GM18519 (cell line): ENCODE data around the gene PPP1R1B.
"Not testable (repeated sequence)": the region's sequence is repeated elsewhere in the genome, so short reads cannot be mapped to it uniquely, and the experiment has no call there.

Experiments used
- ATAC-seq: cut with Tn5 transposase; IDR thresholded peaks from one replicate; pipeline ENCODE4 v1.9.1; 2021; ENCODE audit warnings: mild to moderate bottlenecking, moderate library complexity; ENCODE audit not compliant: unreplicated experiment, low FRiP score

PPP1R1B gene

DNA sequence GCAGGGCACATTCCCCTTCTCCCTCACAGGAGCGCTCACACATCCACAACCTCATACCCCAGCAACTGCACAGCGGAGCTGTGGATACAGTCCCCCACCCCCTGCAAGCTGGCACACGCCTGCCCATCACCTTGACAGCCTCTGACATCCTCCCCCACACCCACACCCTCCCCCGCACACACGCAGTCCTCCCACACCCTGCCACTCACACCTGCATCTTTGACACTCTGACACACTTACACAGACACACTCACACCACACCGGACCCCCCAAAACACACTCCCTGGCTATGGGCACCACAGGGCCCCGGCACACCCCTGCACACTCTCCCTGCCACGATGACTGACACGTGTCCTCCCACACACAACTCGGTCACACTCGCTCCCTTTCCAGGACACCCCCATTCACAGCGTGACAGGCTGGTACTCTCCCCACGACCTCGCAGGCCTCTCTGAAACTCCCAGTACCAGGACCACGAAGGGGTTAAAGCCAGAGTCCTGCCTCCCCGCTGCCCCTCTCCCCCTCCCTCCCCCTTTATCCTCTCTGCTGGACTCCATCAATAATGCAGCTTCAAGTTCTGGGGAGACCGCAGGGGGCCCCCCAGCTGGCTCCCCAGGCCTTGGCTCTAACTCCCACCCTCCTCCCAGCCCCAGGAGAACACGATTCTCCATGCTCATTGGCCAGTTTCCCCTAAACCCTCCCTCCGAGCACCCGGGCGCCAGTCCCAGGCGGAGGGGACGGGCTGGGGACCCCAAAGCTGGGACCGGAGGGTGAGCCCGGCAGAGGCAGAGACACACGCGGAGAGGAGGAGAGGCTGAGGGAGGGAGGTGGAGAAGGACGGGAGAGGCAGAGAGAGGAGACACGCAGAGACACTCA, at the start of gene PPP1R1B:
PPP1R1B (plus strand) TSS at position 782 of the 876 bp plus-strand sequence. CDS start 441 bp downstream, outside the sequence.
- ATAC-seq = no peak

DNA sequence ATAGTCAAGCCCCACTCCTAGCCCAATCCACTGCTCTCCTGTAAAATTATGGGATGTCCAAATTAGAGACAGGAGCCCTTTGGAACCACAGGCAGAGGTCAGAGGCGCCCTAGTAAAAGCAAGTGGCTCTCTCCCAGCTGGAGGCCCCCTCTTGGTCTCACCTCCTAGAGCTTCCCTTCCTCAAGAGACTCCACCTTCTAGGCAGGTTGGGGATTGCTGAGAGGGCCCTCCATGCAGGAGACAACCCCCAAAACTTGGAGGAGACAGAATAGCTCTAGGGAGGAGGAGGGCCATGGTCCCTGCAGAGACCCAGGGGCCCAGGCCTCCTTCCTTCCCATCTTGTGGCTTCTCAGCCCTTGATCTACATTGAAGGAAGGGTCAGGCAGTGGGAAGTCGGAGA, 48.5 kb upstream of the PPP1R1B start:
- no peak for ATAC-seq

DNA sequence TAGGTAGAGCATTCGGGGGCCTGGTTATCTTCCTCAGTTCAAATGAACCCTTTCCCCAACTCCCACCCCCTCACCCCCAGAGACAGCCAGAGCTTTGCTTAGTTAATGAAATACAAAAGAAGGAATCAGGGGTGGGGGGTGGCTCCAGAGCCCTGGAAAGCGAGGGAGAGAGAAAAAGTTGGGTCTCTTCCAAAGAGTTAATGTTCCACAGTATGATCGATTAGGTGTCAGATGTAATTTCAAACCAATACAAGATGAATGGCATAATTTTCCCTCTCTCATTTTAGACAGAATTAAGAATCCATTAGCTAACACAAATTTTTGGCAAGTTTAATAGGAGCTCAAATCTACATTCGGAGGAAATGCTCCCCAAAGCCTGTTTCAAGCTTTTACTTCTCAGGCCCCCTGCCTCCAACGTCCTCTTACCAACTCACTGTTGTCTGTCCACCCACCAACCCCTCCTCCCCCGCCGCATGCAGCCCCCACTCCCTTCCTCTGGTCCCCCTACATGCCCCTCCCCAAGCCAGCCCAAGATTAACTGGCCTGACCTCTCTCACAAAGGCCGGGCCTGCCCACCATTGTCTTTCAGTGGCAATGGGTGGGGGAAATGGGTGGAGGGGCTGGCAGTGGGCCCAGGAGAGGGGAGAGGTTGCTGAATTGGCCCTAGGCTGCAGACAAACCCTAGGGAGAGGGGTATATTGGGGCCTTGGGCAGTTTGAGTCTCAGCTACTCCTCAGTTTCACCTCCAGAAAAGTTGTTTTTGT, 47.3 kb upstream of the PPP1R1B start:
- no peak for ATAC-seq

DNA sequence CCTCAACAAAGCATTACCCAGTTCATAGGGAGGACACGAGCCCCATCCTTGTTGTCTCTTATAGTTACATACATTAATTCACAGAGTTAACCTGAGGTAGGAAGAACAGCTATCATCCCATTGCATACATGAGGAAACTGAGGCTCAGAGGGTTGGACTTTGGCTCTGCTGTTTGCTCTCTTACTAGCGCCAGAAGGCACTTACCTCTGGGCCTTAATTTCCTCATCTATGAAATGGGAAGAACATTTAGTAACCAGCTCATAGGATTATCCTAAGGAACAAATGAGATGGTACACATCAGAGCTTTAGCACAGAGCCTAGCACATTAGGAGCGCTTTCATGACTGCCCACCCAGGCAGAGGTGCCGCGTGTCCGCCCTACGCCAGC, 46.7 kb upstream of the PPP1R1B start:
- no peak for ATAC-seq

DNA sequence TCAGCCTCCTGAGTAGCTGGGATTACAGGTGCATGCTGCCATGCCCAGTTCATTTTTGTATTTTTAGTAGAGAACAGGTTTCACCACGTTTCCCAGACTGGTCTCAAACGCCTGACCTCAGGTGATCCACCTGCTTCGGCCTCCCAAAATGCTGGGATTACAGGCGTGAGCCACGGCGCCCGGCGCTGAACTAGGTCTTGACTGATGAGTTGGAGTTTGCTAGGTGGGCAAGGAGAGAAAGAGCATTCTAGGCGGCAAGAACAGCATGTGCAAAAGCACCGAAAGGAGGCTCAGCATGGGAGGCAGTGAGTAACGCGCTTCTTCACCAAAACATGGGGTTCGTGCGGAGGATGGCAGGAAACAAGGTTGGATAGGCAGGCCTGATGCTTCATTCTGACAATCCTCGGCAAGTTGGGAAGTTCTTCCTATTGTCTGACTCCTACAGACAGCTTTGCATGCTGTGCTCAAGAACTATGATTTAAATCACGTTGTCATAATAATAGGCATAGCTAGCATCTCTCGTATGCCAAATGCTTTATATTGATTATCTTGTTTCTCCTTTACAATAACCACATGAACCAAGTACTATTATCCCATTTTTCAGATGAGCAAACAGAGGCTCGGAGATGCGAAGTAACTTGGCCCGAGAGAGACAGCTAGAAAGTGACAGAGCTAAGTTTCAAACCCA, 45.5 kb upstream of the PPP1R1B start:
- ATAC-seq = no peak

DNA sequence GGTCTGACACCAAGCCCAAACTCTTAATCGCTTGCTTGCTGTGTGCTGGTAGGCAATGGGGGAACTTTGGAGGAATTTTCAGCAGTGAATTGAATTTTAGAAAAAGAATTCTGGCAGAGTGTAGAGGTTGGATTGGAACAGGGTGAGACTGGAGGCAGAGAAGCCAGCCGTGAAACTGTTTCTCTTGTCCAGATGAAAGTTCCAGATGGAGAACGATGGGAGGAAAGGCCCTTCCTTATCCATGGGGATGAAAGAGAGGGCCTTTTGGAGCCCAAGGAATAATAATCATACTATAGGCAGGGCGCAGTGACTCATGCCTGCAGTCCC, 45.0 kb upstream of the PPP1R1B start:
- ATAC-seq = no peak

DNA sequence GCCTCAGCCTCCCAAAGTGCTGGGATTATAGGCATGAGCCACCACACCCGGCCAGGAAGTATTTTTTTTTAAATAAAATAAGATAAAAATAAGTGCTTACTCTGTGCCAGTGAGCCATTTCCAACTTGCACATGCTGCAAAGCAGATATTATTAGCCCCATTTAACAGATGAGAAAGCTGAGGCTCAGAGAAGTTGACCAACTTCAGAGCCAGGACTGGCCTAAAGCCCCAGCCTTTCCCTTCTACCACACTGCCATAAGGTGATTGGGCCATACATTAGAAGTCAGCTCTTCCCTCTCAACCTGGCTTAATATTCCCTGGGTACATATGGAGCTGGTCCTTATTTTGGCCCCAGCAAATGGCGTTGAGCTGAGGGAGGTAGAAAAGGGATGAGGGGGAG, 44.1 kb upstream of the PPP1R1B start:
- no peak for ATAC-seq

DNA sequence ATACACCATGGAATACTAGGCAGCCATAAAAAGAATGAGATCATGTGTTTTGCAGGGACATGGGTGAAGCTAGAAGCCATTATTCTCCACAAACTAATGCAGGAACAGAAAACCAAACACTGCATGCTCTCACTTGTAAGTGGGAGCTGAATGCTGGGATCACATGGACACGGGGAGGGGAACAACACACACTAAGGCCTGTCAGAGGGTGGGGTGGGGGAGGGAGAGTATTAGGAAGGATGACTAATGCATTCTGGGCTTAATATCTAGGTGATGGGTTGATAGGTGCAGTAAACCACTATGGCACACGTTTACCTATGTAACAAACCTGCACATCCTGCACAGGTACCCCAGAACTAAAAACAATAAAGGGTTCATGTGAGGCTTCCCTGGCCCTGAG, 36.6 kb upstream of the PPP1R1B start:
- not testable (repeated sequence) for ATAC-seq

DNA sequence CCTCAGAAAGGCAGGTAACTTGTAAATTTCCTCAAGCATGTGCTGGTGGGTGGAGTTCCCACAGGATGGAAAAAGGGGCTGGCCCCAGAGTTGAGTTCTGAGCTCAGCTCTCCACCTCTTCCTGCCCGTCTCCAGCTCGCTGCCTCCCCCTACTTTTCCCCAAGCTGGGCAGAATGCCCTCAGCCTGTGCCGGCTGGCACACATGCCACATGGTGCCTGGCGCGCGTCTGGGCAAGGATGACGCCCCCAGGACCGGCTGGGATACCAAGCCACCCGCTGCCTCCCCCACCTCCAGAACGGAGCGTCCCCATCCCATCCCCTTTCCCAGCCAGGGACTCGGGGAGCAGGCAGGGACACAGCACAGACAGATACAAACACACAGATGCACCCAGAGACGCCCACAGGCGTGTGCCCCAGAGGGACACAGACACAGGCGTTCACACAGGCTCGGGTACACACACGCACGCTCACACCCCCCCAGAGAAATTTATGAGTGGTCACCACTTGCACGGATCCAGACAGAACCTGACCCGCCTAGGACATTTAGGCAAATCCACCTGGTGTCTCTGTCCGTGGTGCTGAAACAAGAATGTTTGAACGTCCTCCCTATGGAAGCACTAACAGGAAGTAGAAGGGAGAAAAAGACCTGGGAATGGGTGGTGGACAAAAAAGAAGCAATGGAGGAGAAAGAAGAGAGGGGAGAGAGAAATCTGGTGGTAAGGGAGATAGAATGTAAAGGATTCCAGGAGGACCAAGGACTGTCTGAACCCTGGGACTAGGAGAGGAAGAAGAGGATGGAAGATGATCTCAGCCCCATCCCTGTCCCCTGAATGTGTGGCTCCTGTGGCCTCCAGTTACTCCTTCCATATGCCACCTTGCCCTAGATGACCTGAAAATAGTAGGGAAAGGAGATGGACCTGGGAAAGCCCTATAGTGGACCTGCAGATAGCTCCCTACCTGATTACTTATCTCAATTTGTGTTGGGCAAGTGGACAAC, 34.5 kb upstream of the PPP1R1B start:
- no peak for ATAC-seq

DNA sequence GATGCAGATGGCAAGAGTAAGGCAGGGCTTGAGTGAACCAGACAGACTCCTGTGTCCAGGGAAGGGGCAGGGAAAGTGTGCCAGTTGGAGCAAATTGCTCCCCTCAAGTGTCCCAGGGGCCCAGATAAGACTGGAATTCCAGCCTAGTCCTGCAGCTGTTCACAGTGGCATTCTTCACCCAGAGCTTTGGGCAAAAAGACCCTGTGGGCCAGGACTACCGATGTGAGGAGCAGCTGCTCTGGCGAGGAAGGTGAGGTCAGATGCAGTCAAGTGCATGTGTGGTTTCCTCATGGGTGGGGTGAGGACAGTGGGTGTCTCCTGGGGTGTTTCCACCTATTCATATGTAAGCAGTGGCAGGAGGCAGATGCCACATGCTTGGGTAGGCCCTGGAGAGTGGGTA, 33.4 kb upstream of the PPP1R1B start:
- no peak for ATAC-seq

DNA sequence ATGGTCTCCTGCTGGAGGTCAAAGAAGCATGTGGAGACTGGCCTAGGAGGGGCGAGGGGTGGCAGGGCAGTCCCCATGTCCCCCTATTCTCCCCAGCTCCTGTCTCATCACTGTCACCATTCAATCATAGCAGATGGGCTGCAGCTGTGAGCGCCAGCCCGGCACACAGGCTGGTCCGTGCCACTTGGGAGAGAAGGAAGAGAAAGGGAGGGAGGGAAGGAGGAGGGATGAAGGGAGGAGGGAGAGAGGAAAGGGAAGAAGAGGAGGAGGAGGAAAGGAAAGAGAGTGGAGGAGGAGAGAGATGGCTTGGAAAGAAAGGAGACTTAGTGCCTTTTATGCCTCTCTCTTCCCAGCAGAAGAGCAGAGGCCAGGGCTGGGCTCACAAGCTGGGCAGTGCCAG, 31.5 kb upstream of the PPP1R1B start:
- no peak for ATAC-seq

DNA sequence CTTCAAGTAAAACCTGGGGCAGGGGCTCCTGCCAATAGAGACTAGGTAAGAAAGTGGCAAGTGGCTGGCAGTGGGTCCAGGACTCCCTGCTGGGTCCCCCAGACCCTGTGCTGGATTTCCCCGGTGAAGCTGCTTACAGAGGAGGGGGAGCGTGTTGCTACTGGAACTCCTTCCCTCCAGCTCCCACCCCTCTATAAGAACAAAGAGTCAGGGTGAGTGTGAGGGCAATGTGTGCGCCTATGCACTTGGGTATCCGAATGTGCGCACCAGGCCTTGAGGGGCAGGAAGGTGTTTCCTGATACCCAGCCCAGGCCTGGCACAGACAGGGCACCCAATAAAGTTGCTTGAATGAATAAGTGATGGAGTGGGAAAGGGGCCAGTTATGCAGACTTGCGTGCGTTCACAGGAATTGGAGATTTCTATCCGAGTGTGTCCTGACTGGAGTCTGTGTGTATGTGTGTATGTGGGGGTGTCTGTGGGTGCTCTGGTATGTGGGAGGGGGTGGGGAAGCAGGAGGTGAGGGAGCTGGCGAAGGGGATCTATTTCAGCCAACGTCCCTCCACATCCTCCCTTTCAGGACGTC, 30.7 kb upstream of the PPP1R1B start:
- ATAC-seq = no peak

DNA sequence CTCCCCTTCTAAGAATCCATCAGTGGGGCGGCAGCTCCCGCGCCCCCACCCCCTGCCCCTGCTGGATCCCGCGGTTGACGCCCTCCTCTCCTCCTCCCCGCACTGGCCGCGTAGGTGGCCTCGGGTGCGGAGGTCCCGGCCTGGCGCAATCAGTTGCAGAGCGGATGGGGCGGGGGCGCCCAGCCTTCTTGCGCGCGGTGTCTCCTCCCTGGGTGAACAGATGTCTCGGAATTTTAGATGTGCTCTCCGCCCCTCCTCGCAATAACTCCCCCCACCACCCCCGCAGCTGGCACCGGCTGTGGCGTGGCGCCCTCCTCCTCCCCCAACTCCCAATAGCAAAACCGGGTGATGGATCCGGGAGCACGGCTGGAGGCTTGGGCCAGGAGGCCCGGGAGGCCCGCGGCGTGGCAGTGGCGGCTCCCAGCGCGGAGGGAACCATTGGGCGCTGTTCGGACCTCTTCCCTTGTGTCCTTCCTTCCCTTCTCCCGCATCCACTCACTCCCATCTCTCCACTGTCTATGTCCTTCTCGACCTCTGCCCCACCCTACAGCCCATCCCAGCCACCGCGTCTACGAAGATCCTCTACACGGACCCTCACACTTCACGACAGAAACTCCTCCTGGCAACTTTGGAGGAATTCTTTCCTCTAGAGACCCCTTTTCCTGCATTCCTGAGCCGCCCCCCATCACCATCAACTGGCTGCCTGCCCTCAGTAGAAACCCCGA, 30.0 kb upstream of the PPP1R1B start:
- ATAC-seq = no peak

DNA sequence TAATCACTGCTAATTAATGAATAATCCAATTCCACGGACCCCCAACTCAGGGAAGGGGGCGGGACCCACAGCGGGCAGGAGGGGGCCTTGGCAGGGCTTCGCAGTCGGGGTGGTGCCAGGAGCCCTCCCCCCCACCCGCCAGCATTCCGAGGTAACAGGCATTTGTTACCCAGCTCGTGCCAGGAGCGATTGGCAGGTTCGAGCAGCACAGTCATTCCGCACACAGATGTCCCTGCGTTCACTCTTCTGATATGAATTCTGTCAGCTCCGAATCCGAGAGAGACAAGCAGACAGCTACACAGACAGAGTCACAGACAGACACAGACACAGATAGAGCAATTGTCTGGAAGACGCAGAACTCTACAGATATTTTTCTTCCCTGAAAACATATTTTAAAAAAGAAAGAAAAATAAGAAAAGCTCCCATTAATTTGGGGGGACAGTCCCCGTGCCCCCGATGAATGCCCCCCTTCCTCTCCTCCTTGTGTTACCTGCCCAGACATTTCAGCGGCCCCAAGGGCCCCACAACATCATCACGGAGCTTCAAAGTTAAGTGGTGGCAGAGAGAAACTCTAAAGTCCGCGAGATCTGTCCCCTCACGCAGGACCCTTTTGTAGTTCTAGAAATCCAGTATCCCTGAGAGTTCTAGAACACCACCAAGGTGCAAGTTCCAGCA, 29.2 kb upstream of the PPP1R1B start:
- ATAC-seq = no peak

DNA sequence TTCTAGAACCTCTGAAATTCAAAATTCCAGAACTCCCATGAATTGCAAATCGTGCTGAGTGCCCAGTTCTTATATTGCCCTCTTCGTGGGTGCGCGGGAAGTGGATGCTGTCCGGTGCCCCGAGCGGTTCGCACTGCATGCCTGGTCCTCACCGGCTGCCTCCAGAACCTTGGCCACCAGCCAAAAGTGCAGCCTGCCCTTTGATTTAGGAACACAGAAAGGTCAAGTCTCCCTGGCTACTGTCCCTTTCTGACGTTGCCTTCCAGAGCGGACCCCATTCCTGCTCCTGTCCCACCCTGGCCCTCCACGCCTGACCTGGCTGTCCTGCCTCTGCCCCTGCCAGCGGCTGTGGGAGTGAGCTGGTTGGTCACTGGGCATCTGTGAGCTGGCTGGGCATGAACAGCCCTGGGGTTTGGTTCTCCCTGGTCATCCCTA, 28.7 kb upstream of the PPP1R1B start:
- no peak for ATAC-seq

DNA sequence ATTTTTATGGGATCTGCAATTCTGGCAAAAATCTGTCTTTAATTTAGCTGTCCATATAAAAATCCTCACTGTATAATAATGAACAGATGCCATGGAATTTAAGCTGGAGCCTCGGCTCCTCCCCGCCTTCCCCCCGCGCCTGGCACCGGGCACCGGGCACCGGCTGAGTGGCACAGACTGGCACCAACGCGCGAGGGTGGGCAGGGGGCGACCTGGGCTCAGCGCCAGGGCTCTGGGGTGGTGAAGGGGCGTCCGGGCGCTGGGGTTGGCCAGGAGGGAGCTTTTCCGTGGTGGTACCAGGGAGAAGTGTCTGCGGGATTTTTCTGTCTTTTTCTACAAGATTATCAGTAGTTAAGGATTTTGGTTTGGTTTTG, 28.1 kb upstream of the PPP1R1B start:
- no peak for ATAC-seq

DNA sequence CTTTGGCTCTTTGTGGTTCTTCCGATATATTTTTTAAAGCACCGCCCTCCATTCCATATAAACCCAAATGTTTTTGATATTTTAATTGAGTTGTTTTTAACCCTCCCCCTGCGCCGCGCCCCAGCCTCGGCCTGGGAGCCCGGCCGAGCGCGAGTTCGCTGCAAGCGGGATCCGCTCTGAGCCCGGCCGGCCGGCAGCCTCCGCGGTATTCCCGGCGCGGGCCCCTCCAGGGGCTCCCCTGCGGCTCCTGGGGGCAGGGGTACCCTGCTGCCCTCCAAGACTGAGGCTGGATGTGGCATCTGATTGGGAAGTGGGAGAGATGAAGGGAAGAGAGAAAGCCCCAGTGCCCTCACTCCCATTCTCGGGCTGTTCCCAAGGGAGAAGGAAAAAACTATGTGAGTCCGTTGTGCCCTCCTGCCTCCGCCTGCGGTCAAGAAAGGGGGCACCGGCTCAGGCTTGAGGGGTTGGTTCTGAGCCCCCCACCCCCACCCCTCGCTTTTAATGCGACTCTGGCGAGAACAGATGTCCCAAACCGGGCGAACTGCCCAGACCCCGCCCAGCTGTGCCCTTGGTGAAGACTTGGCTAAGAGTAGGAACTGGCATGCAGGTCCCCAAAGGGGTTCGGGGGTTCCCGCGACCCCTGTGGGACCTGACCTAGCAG, 27.6 kb upstream of the PPP1R1B start:
- ATAC-seq = no peak

DNA sequence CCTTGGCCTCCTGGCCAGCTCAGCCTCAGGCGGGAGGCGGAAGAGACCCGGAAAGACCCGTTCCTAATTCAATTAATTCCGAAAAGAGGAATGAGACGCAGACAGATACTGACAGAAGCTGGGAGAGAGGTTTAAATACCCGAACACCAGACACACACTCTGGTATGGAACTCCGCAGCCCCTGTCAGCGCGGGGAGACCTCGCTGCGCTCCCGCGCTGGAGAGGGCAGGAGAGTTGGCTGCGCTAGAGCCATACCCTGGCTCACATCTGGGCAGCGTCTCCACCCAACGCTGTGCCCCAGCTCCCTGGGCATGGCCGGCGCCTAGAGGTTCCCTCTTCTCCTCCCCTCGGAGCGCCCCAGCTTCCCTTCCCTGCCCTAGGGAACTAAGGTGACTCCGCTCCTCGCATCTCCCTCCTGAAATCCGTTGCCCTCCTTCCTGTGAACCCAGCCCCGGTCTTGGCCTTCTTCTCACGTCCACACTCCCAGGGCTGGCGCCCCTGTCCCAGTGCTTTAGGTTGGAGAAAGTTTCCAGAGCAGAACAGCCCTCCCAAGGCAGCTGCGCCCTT, 27.0 kb upstream of the PPP1R1B start:
- ATAC-seq = no peak
